Smooth muscle cell (in vitro differentiated cells): ENCODE measurements around the gene NSUN4. TPM values are rescaled to one million over a fixed set of nuclear protein-coding genes. Genes with fewer than 3 reads are reported as not detected.
"Not testable (repeated sequence)": the region's sequence is repeated elsewhere in the genome, so short reads cannot be mapped to it uniquely, and the experiment has no call there.

ENCODE experiments used
- DNase-seq: peaks from one replicate; lab custom pipeline; 2025; ENCODE audit not compliant: unreplicated experiment; lab: John Stamatoyannopoulos, UW
- H2AFZ ChIP-seq: fragments of 200-600 bp; sonication (generic); 2 replicates; pipeline ENCODE4 v1.6.0; 2016; ENCODE audit warnings: antibody characterized with exemption, low read depth, mild to moderate bottlenecking
- H3F3A ChIP-seq: fragments of 200-600 bp; sonication (generic); 2 replicates; pipeline ENCODE4 v1.6.0; 2017; ENCODE audit warnings: antibody characterized with exemption, low read depth
- H3K27ac ChIP-seq: fragments of 200-600 bp; sonication (generic); 2 replicates; pipeline ENCODE4 v1.5.1; 2016; ENCODE audit warnings: low read depth, mild to moderate bottlenecking
- H3K27me3 ChIP-seq: fragments of 200-600 bp; sonication (generic); 2 replicates; pipeline ENCODE4 v1.6.1; 2016; ENCODE audit warnings: low read depth, mild to moderate bottlenecking
- H3K36me3 ChIP-seq: fragments of 200-600 bp; sonication (generic); 2 replicates; pipeline ENCODE4 v1.5.1; 2016; ENCODE audit warnings: low read depth
- H3K4me1 ChIP-seq: fragments of 200-600 bp; sonication (generic); 2 replicates; pipeline ENCODE4 v1.5.1; 2016; ENCODE audit warnings: low read depth
- H3K4me2 ChIP-seq: fragments of 200-600 bp; sonication (generic); 2 replicates; pipeline ENCODE4 v1.6.0; 2016; ENCODE audit warnings: mild to moderate bottlenecking
- H3K4me3 ChIP-seq: fragments of 200-600 bp; sonication (generic); 2 replicates; pipeline ENCODE4 v1.5.1; 2016; ENCODE audit warnings: mild to moderate bottlenecking
- H3K79me2 ChIP-seq: fragments of 200-600 bp; sonication (generic); 2 replicates; pipeline ENCODE4 v1.6.0; 2016; ENCODE audit warnings: low read depth, mild to moderate bottlenecking
- H3K9ac ChIP-seq: fragments of 200-600 bp; sonication (generic); 2 replicates; pipeline ENCODE4 v1.6.0; 2016; ENCODE audit warnings: low read depth
- H3K9me3 ChIP-seq: fragments of 200-600 bp; sonication (generic); replicated peaks from 2 replicates; pipeline ENCODE4 v1.5.1; 2016; ENCODE audit warnings: low read depth
- H4K20me1 ChIP-seq: fragments of 200-600 bp; sonication (generic); 2 replicates; pipeline ENCODE4 v1.6.0; 2016; ENCODE audit warnings: low read depth
- WGBS: methylation state at CpG from one replicate; pipeline ENCODE4 v1.1.7; 2016; ENCODE audit warnings: low lambda C conversion rate; 5-methylcytosine and 5-hydroxymethylcytosine counted together
- polyA plus RNA-seq: library from polyadenylated mRNA; unstranded; fragments of >200 nt; fragmentation: Nextera tagmentation; extraction: Ambion mirVana; gene quantifications from 2 replicates; pipeline ENCODE4 v1.2.1, GENCODE V29; 2016
- total RNA-seq: library from RNA; depleted of rRNA; stranded (reverse); fragments of >200 nt; gene quantifications from 2 replicates; pipeline ENCODE4 v1.2.3, GENCODE V29; 2014
- TF ChIP-seq, protein P1 (sequence below): fragments of 200-600 bp; sonication (generic); IDR thresholded peaks from 2 replicates; pipeline ENCODE4 v1.5.1; 2017; ENCODE audit warnings: borderline replicate concordance, mild to moderate bottlenecking, antibody characterized with exemption; ENCODE audit not compliant: insufficient read depth, poor library complexity, severe bottlenecking

NSUN4 gene
- total and polyA plus RNA-seq, 2 experiments from 2014 or later: 10.8 to 14.1 TPM

DNA sequence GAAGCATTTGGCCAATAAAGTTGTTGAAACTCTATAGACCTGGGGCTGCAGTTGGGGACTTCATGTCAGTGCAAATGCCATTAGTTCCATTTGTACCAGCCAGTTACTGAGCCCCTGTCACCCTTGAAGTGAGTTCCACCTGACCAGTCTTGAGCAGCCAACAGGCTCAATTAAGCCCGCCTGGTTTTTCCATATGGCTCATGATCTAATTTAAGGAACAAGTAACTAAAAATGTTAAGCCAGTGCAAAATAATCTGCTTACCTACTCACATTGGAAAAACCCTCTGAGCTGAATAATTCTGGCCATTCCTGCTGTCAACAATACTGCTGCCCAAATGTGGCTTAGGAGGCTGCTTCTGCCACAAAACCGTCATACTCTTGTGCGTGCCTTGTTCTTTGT is 21.6 kb downstream of the NSUN4 start:
- Histone ChIP-seq H3K79me2 (no peaks in the 10 kb centered on the region), H3K27me3 (no peaks in the 10 kb centered on the region), H3F3A (no peaks in the 10 kb centered on the region), H3K27ac (no peak overlapping the region), H3K36me3 (peaks cover 4% of the 10 kb centered on the region), H3K9ac (no peak overlapping the region), H3K4me1 (peaks cover 15% of the 10 kb centered on the region), H3K4me3 (no peak overlapping the region), H2AFZ (no peak overlapping the region), H3K4me2 (no peak overlapping the region), H3K9me3 (no peaks in the 10 kb centered on the region), H4K20me1 (no peaks in the 10 kb centered on the region)
- TF ChIP-seq, protein P1, sequence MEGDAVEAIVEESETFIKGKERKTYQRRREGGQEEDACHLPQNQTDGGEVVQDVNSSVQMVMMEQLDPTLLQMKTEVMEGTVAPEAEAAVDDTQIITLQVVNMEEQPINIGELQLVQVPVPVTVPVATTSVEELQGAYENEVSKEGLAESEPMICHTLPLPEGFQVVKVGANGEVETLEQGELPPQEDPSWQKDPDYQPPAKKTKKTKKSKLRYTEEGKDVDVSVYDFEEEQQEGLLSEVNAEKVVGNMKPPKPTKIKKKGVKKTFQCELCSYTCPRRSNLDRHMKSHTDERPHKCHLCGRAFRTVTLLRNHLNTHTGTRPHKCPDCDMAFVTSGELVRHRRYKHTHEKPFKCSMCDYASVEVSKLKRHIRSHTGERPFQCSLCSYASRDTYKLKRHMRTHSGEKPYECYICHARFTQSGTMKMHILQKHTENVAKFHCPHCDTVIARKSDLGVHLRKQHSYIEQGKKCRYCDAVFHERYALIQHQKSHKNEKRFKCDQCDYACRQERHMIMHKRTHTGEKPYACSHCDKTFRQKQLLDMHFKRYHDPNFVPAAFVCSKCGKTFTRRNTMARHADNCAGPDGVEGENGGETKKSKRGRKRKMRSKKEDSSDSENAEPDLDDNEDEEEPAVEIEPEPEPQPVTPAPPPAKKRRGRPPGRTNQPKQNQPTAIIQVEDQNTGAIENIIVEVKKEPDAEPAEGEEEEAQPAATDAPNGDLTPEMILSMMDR: no peak
- DNase-seq: no peak
- WGBS: 96% methylated on average over 3 of the region's 3 CpGs

DNA sequence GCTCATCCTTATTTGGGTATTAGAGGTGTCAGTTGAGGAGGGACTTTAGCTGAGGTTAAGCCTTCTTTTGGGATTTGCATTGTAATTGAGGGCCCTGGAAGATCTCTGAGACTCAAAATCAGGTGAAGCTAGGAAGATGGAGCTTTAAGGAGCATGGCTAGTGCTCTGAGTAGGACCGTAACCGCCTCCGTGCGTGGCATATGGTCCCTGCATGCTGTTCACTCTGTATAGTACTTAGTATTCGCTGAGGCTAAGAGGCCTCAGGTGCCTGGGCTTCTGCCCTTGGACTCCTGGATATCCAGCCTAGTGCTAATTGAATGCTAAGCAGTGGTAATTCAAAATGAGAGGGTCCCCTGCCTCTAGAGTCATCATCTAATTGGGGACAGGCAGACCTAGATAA is 22.5 kb downstream of the NSUN4 start:
- no peaks in the 10 kb centered on the region for H4K20me1 ChIP-seq
- TF ChIP-seq, protein P1: no peak
- no peak overlapping the region for H3K4me3 ChIP-seq
- H3K9me3 ChIP-seq: no peaks in the 10 kb centered on the region
- no peaks in the 10 kb centered on the region for H3K27me3 ChIP-seq
- peaks cover 15% of the 10 kb centered on the region for H3K4me1 ChIP-seq
- H3F3A ChIP-seq: no peaks in the 10 kb centered on the region
- 94% methylated on average over 5 of the region's 5 CpGs for whole genome bisulfite sequencing
- peaks cover 4% of the 10 kb centered on the region for H3K36me3 ChIP-seq
- H3K79me2 ChIP-seq: no peaks in the 10 kb centered on the region
- no peak for DNase-seq
- H3K9ac ChIP-seq: no peak overlapping the region
- no peak overlapping the region for H2AFZ ChIP-seq
- H3K27ac ChIP-seq: no peak overlapping the region
- no peak overlapping the region for H3K4me2 ChIP-seq

DNA sequence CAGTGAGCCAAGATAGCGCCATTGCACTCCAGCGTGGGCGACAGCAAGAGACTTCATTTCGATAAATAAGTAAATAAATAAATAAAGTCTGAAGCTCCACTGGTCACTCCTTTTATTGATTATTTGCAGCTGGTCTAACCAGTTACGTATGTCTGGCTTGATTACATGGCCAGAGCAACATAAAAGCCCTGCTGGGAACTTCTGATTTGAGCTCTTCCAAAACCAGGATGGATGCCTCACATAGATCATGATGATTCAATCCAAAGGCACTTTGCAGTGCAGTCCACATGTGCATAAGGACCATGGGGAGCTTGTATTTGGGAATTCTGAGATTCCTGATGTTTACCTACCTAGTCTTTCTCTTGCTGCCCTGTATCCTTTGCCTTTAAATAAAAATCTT is 24.0 kb downstream of the NSUN4 start:
- Histone ChIP-seq H3F3A (no peaks in the 10 kb centered on the region), H3K4me3 (no peak overlapping the region), H3K36me3 (peaks cover 4% of the 10 kb centered on the region), H2AFZ (no peak overlapping the region), H3K79me2 (no peaks in the 10 kb centered on the region), H3K9ac (no peak overlapping the region), H3K27me3 (no peaks in the 10 kb centered on the region), H3K4me1 (peaks cover 15% of the 10 kb centered on the region), H3K4me2 (no peak overlapping the region), H4K20me1 (no peaks in the 10 kb centered on the region), H3K27ac (no peak overlapping the region), H3K9me3 (no peaks in the 10 kb centered on the region)
- WGBS: 98% methylated on average over 5 of the region's 5 CpGs
- no peak for DNase-seq
- TF ChIP-seq, protein P1: no peak

DNA sequence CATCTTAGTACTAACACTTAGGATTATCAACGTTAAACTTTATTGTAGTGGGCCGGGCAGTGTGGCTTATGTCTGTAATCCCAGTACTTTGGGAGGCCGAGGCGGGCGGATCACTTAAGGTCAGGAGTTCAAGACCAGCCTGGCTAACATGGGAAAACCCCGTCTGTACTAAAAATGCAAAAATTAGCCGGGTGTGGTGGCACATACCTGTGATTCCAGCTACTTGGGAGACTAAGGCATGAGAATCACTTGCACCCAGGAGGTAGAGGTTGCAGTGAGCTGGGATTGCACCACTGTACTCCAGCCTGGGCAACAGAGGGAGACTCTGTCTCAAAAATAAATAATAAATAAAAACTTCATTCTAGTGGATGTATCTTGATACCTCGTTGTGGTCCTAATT is 25.2 kb downstream of the NSUN4 start:
- H3K27ac ChIP-seq, H3K36me3 ChIP-seq, H3K9me3 ChIP-seq, H2AFZ ChIP-seq, H3K79me2 ChIP-seq, H3K4me2 ChIP-seq, H3K27me3 ChIP-seq, H3F3A ChIP-seq, H4K20me1 ChIP-seq, H3K9ac ChIP-seq, H3K4me3 ChIP-seq, DNase-seq: not testable (repeated sequence)
- WGBS: 86% methylated on average over 8 of the region's 8 CpGs
- H3K4me1 ChIP-seq: peaks cover 15% of the 10 kb centered on the region
